Keratinocyte (primary cell): Measurements from ENCODE around the gene PACS2.
"Not testable (repeated sequence)": the region's sequence is repeated elsewhere in the genome, so short reads cannot be mapped to it uniquely, and the experiment has no call there.

ENCODE experiments used
- EZH2 ChIP-seq: IDR thresholded peaks from one replicate; pipeline ENCODE4 v1.6.1; 2012; ENCODE audit warnings: inconsistent platforms, mild to moderate bottlenecking, low read length, moderate library complexity
- TF ChIP-seq, protein P1 (sequence below), 3 experiments: IDR thresholded peaks in 1 of 3; conservative IDR thresholded peaks in 1 of 3; optimal IDR thresholded peaks in 1 of 3; 2 replicates in 2 of 3; 3 replicates in 1 of 3; pipeline versions ENCODE3 to v1.5.1; 2011; ENCODE audit warnings: low read length in 3 of 3, mild to moderate bottlenecking in 3 of 3, moderate library complexity in 2 of 3, control low read depth in 1 of 3, inconsistent platforms in 1 of 3; ENCODE audit not compliant: insufficient read depth in 2 of 3; ENCODE audit errors: extremely low read depth in 1 of 3

DNA sequence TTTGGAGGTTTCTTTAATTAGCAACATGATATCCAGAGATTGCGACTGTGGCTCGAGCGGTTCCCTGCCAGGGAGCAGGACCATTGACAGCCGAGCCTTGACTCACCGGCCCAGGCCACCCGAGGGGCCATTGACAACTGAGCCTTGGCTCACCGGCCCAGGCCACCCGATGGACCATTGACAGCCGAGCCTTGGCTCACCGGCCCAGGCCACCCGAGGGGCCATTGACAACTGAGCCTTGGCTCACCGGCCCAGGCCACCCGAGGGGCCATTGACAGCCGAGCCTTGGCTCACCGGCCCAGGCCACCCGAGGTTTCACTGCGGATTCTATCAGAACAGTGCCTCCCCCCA lies 13.1 kb downstream of the PACS2 start:
- TF ChIP-seq, protein P1, sequence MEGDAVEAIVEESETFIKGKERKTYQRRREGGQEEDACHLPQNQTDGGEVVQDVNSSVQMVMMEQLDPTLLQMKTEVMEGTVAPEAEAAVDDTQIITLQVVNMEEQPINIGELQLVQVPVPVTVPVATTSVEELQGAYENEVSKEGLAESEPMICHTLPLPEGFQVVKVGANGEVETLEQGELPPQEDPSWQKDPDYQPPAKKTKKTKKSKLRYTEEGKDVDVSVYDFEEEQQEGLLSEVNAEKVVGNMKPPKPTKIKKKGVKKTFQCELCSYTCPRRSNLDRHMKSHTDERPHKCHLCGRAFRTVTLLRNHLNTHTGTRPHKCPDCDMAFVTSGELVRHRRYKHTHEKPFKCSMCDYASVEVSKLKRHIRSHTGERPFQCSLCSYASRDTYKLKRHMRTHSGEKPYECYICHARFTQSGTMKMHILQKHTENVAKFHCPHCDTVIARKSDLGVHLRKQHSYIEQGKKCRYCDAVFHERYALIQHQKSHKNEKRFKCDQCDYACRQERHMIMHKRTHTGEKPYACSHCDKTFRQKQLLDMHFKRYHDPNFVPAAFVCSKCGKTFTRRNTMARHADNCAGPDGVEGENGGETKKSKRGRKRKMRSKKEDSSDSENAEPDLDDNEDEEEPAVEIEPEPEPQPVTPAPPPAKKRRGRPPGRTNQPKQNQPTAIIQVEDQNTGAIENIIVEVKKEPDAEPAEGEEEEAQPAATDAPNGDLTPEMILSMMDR (optimal IDR thresholded peaks at IDR 0.05 in 1 of 3, IDR thresholded peaks at IDR 0.05 in 1 of 3, conservative IDR thresholded peaks at IDR 0.05 in 1 of 3; ENCODE audit: extremely low read depth in 1 of 3, insufficient read depth in 2 of 3, low read length in 3 of 3) = not testable (repeated sequence)
- not testable (repeated sequence) for TF ChIP-seq EZH2
